Measurements from ENCODE around the gene CIART.
A peak's percentile ranks its signal among the peaks of the same experiment; 100 is the strongest.
"Not testable (repeated sequence)": the region's sequence is repeated elsewhere in the genome, so short reads cannot be mapped to it uniquely, and the experiment has no call there.

CIART gene

DNA sequence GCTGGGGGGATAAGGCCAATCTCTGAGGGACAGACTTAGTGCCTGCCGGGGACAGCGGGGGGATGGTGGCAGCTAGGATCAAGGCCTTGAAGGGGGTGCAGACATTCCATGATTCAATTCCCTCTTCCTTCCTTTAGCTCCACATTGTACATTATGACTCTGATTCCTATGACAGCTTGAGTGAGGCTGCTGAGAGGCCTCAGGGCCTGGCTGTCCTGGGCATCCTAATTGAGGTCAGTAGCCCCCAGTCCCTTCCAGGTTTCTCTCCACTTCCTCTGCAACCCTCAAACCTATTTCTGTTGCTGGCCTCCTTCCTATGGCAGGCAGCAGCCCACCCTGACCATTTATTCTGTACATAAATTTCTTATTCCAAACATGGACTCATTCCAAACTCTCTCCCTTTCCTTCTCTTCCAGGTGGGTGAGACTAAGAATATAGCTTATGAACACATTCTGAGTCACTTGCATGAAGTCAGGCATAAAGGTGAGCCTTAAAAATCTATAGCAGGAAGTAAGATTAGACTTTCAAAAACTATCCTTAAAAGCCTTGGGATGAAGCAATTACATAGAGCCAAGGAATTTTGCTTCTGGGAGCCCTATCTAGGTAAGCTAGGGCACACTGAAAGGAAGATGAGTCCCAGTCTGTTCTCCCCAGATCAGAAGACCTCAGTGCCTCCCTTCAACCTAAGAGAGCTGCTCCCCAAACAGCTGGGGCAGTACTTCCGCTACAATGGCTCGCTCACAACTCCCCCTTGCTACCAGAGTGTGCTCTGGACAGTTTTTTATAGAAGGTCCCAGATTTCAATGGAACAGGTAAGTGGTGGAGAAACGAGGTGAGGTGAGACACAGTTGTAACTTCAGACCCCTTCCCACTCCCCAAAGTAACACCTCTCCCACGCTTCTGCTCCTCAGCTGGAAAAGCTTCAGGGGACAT lies 19.7 kb upstream of the CIART start:
- no peak for DNase-seq

GRCh38 chr1:150263549-150263948 lies 18.8 kb upstream of the CIART start:
- no peak for DNase-seq

GRCh38 chr1:150267896-150268295 lies 14.5 kb upstream of the CIART start:
- no peak for DNase-seq

DNA sequence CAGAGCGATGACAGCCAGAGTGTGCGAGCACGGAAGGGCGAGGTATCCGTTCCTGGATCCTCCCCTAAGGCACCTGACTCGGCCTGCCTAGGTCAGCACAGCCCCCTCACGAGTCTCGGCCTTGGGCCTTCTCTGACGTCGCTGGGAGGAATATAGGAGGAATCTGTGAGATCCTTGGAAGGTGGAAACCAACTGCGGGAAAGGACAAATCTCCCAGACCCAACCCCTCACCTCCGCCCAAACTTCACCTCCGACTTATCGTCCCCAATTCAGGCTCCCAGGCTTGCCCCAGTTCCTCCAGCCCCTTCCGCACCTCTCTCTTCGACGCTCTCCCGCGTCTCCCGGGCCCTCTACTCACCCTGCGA lies 14.0 kb upstream of the CIART start:
- DNase-seq: peak; percentile 48

DNA sequence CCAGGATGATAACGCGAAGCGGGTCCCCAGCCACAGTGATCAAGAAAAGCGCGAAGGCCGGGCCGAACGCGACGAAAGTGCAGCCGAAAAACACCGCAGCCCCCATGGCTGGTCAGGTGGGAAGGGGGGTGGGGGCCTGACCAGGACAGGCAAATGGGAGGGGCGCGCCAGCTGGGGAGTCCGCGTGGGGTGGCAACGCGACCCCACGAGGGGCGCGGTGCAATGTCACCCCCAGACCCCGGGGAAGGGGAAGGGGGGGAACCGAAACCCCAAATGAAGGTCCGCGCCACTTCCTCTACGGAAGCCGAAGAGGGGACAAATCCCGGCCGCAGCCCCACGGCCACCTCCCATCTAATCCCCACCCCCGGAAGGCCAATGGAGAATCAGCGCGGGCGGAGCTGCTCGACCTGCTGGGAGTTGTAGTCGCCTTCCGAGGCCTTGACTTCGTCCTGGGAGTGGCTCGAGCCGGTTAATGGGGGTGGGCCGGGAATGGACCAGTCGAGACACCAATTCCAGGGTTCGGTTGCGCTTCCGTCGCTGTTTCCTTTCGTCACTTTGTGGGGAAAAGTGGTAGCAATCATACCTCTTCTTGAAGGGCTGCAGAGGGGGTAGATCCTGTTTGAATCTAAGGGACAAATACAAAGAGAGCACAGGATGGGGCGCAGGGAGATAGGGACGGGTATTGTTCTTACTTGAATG lies 13.5 kb upstream of the CIART start, which contains the start of gene APH1A:
Gene APH1A (minus strand): TSS at position 312 of the 699 bp plus-strand sequence. CDS start 206 bp downstream, at position 106.
- peak; percentile 96 for DNase-seq

DNA sequence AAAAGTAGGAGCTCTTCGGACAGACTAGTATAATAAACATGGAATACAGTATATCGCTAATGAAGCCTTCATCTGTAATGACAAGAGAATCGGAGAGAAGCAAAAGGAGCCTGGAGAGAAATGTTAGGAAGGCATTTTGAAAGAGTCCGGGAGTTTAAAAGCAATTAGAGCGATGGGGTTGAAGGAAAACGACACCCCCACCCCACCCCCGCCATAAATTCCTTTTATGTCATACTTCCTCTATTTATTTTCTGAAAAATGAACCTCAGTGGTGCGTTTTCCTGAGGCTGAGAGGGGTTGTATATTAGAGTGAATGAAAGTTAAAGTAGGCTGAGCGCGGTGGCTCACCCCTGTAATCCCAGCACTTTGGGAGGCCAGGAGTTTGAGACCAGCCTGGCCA lies 12.9 kb upstream of the CIART start:
- no peak for DNase-seq

DNA sequence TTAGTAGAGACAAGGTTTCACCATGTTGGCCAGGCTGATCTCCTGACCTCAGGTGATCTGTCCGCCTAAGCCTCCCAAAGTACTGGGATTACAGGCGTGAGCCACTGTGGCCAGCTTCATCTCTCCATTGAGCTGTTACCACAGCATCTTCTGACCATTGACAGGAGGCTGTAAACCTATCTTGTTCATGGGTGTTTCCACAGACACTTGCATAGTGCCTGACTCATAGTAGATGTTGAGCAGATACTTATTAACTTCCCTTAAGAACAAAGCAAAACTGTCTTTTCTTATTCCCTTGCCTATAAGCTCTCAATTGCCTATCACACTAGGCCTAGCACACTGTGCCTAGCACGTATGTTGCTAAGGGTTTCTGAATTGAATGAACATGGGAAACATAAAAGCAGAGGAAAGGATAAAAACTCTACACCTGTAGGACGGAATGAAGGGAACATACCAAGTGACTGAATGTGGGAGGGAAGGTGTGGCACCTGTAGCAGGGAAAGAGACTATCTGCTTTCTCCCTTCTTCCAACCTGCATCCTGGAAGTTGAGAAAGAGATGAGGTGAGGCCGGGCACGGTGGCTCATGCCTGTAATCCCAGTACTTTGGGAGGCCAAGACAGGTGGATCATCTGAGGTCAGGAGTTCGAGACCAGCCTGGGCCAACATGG lies 10.9 kb upstream of the CIART start:
- DNase-seq: no peak

DNA sequence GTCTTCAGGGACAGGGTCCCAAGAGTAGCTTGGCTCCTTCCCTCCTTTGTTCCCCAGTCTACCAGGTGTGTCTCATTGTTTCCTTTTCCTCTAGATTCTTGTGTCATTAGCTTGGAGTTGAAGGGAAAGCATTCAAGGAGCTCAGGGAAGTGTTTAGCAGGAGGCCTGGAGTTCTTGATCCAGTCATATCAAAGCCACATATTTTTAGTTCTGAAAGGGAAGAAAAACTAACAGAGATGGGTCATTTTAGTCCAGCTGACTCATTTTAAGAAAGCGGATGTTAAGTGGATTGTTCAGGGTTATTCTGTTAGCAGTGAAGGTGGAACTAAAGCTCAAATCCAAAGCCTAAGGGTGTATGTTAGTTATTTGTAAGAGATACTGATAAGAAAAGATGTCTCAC lies 9.0 kb upstream of the CIART start:
- DNase-seq: no peak

GRCh38 chr1:150280138-150280707 lies 2.1 kb upstream of the CIART start:
- DNase-seq: no peak

DNA sequence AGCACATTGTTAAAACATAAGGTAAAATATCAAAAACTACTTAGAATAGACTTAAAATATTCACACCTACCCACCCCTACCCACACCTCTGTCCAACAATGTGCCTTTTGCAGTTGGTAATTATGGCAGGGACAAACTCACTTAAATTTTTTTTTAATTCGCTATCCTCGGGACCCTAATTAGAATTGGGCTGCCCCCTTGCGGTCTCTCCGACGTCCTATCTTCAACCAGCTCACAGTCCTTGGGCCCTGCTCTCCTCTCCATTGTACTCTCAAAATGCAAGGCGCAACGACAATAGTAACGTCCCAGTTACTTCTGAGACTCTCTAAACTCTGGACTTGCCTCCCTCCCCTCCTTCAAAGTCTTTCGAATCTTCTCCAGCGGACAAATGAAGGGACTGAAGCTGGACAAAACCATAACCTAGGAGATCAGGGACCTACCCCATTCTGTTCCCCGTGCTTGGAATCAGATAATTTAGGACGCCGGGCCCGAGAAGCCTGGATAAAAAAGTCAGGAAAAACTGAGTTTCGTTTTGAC lies 1.1 kb upstream of the CIART start:
- DNase-seq: peak; percentile 70

- DNase-seq: no peak
Observed at GRCh38 chr1:150282558-150282958, 204 bp downstream of the CIART start.

GRCh38 chr1:150283260-150283659 lies 906 bp downstream of the CIART start:
- DNase-seq: no peak

DNA sequence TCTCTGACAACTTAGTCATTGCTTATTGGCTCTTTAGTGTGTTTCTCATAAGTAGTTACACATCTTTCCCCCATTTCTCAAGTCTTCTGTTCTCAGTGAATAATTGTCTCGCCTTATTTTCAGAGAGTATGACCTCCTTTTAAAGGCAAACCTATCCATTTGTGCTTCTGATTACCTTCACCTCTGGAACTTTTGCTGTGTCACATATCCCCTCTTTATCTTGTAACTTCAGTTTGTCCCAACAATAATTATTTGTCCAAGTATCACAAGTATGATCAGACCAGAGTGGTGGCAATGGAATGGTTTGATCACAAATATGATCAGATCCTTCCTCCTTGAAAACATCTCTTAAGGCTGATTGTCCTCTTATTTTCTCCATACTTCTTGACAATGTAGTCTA lies 6.0 kb downstream of the CIART start:
- DNase-seq: no peak

- DNase-seq: no peak
Observed at GRCh38 chr1:150288822-150289221, 6.5 kb downstream of the CIART start.

DNA sequence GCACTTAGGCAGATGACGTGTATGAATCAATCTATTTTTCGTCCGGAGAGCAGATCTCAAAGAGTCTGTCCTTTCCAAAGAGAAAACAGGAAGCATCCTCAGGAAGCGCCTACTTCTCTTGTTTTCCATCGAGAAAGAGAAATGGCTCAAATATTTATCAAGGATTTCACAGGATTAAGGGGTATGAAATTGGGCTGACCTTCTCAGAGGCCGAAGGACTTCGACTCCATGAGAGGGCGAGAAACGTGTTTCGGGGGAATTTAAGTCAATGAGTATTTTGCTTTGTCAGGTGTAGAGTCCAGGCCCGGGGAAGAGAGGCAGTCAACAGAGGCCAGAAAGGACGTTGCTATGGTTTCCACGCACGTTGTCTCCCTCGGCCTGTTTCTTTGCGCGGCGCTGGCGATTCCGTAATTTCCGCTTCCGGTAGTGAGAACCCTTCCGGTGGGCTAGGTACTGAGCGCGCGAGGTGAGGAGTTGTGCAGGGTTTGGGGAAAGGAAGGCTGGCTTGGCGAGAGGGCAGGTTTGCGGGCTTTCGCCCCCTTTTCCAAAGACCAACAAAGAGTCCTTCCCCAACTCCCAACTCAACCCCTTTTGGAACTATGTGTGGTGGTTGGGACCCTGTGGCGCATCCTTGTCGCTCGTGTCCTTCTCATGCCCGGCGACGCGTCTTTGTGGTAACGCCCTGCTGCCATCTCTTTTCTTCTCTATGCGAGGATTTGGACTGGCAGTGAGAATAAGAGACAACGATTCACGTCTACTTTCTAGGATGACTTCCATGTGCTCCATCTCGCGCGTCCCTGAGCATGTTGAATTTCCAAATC lies 11.3 kb downstream of the CIART start, which contains the start of gene MRPS21:
Gene MRPS21 (plus strand): TSS at position 429 of the 821 bp plus-strand sequence. CDS start 506 bp downstream, outside the sequence.
- peak; percentile 91 for DNase-seq

- no peak for DNase-seq
Observed at GRCh38 chr1:150295476-150295875, 13.1 kb downstream of the CIART start.

DNA sequence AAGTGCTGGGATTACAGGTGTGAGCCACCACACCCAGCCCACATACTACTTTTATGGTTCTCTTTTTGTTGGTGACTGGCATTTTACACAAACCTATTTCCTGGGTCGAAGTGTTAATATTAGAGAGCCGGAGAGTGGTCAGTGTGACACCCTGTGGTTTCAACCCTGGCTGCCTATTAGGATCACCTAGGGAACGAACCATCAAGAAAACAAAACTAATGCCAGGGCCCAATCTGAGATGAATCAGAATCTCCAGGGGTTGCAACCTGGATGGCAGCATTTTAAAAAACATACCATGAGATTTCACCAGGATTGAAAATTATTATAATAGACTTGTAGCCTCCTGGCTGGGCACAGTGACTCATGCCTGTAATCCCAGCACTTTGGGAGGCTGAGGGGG lies 17.4 kb downstream of the CIART start:
- no peak for DNase-seq

DNA sequence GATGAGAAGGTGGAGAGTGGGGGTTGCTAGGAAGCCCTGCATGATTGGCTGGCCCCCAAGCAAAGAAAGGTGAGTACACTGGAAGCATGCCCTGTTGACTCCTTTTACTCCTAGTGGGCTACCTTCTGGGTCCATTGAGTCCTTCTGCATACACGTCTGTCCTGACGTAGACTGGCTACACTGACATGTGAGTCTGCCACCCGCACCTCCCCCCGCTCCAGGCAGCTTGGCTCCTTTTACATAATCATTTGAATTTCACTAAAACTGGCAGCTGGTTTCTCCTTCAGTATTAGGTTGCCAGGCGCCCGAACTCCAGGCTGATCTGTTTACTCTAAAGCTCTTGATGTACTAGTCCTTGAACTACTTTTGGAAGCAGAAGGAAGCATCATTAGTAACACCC lies 20.0 kb downstream of the CIART start:
- no peak for DNase-seq

- no peak for DNase-seq
Observed at GRCh38 chr1:150302902-150303301, 20.5 kb downstream of the CIART start.

DNA sequence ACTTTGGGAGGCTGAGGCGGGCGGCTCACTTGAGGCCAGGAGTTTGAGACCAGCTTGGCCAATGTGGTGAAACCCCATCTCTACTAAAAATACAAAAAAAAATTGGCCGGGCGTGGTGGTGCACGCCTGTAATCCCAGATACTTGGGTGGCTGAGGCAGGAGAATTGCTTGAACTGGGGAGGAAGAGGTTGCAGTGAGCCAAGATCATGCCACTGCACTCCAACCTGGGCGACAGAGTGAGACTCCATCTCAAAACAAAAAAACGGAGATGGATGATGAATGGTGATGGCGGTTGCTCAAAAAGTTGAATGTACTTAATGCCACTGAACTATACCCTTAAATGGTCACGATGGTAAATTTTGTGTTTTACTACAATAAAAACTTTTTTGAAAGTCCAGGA lies 26.2 kb downstream of the CIART start:
- DNase-seq: not testable (repeated sequence)

GRCh38 chr1:150309758-150310508 lies 27.6 kb downstream of the CIART start:
- DNase-seq: no peak

Measured in CD4-positive, alpha-beta T cell treated with Interleukin-4 for 4 hours (primary cell).